T-helper 1 cell treated with Interleukin-12 subunit alpha and Interleukin-12 subunit beta and Interleukin-4 antibody, amounts not matched to agents 30 ng/mL and 1 ng/mL, for 36 hours (primary cell): ENCODE measurements around the gene APOBEC3H. TPM values are rescaled to one million over a fixed set of nuclear protein-coding genes. Genes with fewer than 3 reads are reported as not detected.

Experiments used
- intact Hi-C: fragments of 100-400 bp; cut with micrococcal nuclease; formaldehyde crosslinking; loops from one replicate; pipeline ENCODE4 v1.15.1; 2024
- total RNA-seq: library from RNA; stranded (reverse); gene quantifications from 2 replicates; pipeline ENCODE4 v1.2.3, GENCODE V29; 2022

Gene APOBEC3H
- total RNA-seq, 1 donor from 2014 or later, result 25.7 TPM

- intact Hi-C loops, result loop anchor here (1.0 to 5.0 kb wide), 10 partner anchors 8 to 893 kb away; partner anchors contain the start of genes ATF4, CBX6, DNAL4 and GTPBP1
These were observed 55.0 kb downstream of the APOBEC3H start for GRCh38 chr22:39152024-39152510.

- intact Hi-C loops, result loop anchor here (1.0 to 5.0 kb wide), 10 partner anchors 8 to 892 kb away; partner anchors contain the start of genes ATF4, CBX6, DNAL4 and GTPBP1
These were observed 55.6 kb downstream of the APOBEC3H start, which contains the start of gene CBX7 for GRCh38 chr22:39152511-39153219. Gene CBX7, minus strand, starts transcription at chr22:39152680. Its CDS starts 236 bp downstream, at chr22:39152444.

DNA sequence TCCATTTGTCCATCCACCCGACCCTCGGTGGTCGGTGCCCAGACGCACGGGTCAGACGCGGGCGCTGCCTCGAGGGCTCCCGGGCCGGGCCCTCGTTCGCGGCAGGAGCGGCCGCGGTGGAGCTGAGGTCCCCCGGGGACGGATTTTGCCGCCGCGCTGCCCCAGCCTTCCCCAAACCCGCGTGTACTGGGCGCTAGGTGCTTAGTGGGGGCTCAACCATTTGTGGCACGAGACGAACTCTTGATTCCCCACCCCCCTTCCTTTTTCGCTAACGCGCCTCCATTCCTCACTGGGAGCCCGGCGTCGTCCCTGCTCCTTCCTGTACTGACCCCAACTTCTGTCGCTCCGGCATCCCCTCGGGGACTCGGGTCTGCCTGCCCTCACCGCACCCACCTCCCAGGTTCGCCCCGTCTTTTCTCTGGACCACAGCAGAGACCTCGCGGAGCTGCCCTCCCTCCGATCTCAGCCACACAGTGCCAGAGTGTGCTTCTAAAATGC lies 56.2 kb downstream of the APOBEC3H start:
- intact Hi-C loops, result loop anchor here (2.0 to 5.0 kb wide), 4 partner anchors 62 to 892 kb away; partner anchors contain the start of gene DNAL4

Other genes starting within 250 kb of the APOBEC3H start
- 96.2 and 99.5 TPM in 2 replicates for gene CBX6, start 225.0 kb upstream of the APOBEC3H start, total RNA-seq
- not detected in 2 replicates for gene APOBEC3A, start 139.6 kb upstream of the APOBEC3H start, total RNA-seq
- gene APOBEC3B, start 114.9 kb upstream of the APOBEC3H start, total RNA-seq, result 18.9 and 20.2 TPM in 2 replicates
- 98.2 and 99.8 TPM in 2 replicates for gene APOBEC3C, start 83.0 kb upstream of the APOBEC3H start, total RNA-seq
- gene APOBEC3D, start 76.1 kb upstream of the APOBEC3H start, total RNA-seq, result 39.1 and 41.1 TPM in 2 replicates
- 39.6 and 45.3 TPM in 2 replicates for gene APOBEC3F, start 56.4 kb upstream of the APOBEC3H start, total RNA-seq
- gene APOBEC3G, start 20.0 kb upstream of the APOBEC3H start, total RNA-seq, result 110 and 112 TPM in 2 replicates
- 11.0 and 11.7 TPM in 2 replicates for gene CBX7, start 55.4 kb downstream of the APOBEC3H start, total RNA-seq
- gene PDGFB, start 147.7 kb downstream of the APOBEC3H start, total RNA-seq, result 0.83 and 0.95 TPM in 2 replicates
- 1,370 and 1,385 TPM in 2 replicates for gene RPL3, start 222.4 kb downstream of the APOBEC3H start, total RNA-seq